ENCODE data around the gene MUTYH. TPM values are rescaled to one million over a fixed set of nuclear protein-coding genes. Genes with fewer than 3 reads are reported as not detected.

Gene MUTYH
- total RNA-seq, 3 donors from 2014 or later, result 16.8 to 26.2 (median 25.8) TPM

DNA sequence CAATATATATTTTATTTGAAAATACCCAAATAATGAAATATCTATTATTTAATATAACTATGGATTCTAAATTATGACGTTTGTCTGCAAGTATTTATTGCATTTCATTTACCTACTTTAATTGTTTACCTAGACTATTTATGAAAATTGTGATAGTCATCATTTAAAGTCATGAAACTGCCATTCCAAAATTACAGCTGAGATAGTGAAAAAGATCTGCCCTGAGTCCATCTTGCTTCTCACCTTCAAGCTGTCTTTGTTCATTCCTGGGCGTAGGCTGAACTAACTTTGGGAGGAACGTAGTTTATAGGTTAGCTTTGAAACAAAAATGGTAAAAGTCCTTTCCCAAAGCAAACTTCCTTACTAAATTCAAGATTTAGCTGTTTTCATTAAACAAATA lies 26.0 kb downstream of the MUTYH start:
- Histone ChIP-seq H3K4me3 (no peak overlapping the region), H3K27ac (no peak overlapping the region), H3K36me3 (no peaks in the 10 kb centered on the region), H3K27me3 (no peaks in the 10 kb centered on the region), H3K9me3 (no peaks in the 10 kb centered on the region), H3K4me1 (no peaks in the 10 kb centered on the region)
- intact Hi-C loops (cut with DNase I; ENCODE audit: low total_unique reads), result no loop called here
- TF ChIP-seq, protein P1, sequence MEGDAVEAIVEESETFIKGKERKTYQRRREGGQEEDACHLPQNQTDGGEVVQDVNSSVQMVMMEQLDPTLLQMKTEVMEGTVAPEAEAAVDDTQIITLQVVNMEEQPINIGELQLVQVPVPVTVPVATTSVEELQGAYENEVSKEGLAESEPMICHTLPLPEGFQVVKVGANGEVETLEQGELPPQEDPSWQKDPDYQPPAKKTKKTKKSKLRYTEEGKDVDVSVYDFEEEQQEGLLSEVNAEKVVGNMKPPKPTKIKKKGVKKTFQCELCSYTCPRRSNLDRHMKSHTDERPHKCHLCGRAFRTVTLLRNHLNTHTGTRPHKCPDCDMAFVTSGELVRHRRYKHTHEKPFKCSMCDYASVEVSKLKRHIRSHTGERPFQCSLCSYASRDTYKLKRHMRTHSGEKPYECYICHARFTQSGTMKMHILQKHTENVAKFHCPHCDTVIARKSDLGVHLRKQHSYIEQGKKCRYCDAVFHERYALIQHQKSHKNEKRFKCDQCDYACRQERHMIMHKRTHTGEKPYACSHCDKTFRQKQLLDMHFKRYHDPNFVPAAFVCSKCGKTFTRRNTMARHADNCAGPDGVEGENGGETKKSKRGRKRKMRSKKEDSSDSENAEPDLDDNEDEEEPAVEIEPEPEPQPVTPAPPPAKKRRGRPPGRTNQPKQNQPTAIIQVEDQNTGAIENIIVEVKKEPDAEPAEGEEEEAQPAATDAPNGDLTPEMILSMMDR (IDR thresholded peaks at IDR 0.05), result no peak
- no peak for TF ChIP-seq POLR2A (IDR thresholded peaks at IDR 0.05)
- no peak for TF ChIP-seq POLR2AphosphoS5 (IDR thresholded peaks at IDR 0.05)
- no peak for DNase-seq (ENCODE audit: low spot score in 2 of 2)

DNA sequence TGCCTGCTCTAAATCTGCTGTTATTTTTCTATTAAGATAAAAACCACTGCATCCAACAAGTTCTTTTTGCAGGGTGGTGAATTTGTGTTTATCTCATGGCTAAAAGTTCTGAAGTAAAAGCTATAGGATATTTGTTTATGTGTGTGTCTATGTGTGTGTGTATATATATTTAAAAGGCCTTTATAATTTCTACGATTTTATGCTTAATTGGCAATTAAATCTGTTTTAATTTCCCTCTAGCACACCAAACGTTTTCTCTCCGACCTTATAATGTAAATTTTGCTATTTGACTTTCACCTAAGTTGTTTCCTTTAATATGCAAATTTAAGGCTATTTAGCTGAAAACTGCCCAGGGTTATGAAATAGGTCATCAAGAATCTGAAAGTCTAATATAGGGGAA lies 33.3 kb downstream of the MUTYH start:
- no peak for DNase-seq (ENCODE audit: low spot score in 2 of 2)
- Histone ChIP-seq H3K27ac (no peak overlapping the region), H3K27me3 (no peaks in the 10 kb centered on the region), H3K4me1 (peaks cover 0 to 6% of the 10 kb centered on the region in 2 donors), H3K9me3 (no peaks in the 10 kb centered on the region), H3K4me3 (no peak overlapping the region), H3K36me3 (no peaks in the 10 kb centered on the region)
- TF ChIP-seq, protein P1 (IDR thresholded peaks at IDR 0.05), result no peak
- no peak for TF ChIP-seq POLR2AphosphoS5 (IDR thresholded peaks at IDR 0.05)
- no peak for TF ChIP-seq POLR2A (IDR thresholded peaks at IDR 0.05)
- intact Hi-C loops (cut with DNase I; ENCODE audit: low total_unique reads), result no loop called here

DNA sequence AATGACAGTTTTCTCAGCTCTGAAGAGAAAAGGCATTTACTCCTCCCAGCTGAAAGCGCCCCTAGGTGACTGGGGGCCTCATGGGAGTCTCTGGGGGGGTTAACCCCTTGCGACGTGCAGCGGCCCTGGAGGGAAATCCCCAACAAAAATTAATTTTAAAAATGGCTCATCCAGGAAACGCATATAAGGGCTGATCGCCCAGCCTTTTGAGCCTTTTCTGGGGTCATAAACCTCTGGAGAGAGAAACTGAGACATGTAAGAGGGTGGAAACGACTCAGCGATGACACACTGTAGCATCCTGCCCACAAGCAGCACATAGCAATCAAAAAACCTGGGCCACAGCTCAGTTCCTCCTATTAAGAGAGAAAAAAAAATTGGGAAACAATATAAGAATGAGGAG lies 33.9 kb downstream of the MUTYH start:
- TF ChIP-seq, protein P1 (IDR thresholded peaks at IDR 0.05), result no peak
- TF ChIP-seq POLR2AphosphoS5 (IDR thresholded peaks at IDR 0.05) (no peak), POLR2A (IDR thresholded peaks at IDR 0.05) (no peak)
- H3K27ac ChIP-seq, result no peak overlapping the region
- H3K4me1 ChIP-seq, result peaks cover 0 to 6% of the 10 kb centered on the region in 2 donors
- H3K36me3 ChIP-seq, result no peaks in the 10 kb centered on the region
- intact Hi-C loops (cut with DNase I; ENCODE audit: low total_unique reads), result no loop called here
- no peaks in the 10 kb centered on the region for H3K27me3 ChIP-seq
- no peaks in the 10 kb centered on the region for H3K9me3 ChIP-seq
- H3K4me3 ChIP-seq, result no peak overlapping the region
- no peak for DNase-seq (ENCODE audit: low spot score in 2 of 2)

DNA sequence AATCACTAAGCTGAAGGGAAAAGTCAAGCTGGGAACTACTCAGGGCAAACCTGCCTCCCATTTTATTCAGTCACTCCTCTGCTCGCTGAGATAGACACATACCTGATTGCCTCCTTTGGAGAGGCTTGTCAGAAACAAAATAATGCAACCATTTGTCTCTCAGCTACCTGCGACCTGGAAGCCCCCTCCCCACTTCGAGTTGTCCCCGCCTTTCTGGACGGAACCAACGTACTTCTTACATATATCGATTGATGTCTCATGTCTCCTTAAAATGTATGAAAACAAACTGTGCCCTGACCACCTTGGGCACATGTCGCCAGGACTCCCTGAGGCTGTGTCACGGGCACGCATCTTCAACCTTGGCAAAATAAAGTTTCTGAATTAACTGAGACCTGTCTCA lies 35.0 kb downstream of the MUTYH start:
- Histone ChIP-seq H3K36me3 (no peaks in the 10 kb centered on the region), H3K27ac (no peak overlapping the region), H3K27me3 (no peaks in the 10 kb centered on the region), H3K4me3 (no peak overlapping the region), H3K4me1 (peaks cover 0 to 6% of the 10 kb centered on the region in 2 donors), H3K9me3 (no peaks in the 10 kb centered on the region)
- TF ChIP-seq POLR2A (IDR thresholded peaks at IDR 0.05), result no peak
- TF ChIP-seq, protein P1 (IDR thresholded peaks at IDR 0.05), result no peak
- TF ChIP-seq POLR2AphosphoS5 (IDR thresholded peaks at IDR 0.05), result no peak
- DNase-seq (ENCODE audit: low spot score in 2 of 2), result no peak
- intact Hi-C loops (cut with DNase I; ENCODE audit: low total_unique reads), result no loop called here

DNA sequence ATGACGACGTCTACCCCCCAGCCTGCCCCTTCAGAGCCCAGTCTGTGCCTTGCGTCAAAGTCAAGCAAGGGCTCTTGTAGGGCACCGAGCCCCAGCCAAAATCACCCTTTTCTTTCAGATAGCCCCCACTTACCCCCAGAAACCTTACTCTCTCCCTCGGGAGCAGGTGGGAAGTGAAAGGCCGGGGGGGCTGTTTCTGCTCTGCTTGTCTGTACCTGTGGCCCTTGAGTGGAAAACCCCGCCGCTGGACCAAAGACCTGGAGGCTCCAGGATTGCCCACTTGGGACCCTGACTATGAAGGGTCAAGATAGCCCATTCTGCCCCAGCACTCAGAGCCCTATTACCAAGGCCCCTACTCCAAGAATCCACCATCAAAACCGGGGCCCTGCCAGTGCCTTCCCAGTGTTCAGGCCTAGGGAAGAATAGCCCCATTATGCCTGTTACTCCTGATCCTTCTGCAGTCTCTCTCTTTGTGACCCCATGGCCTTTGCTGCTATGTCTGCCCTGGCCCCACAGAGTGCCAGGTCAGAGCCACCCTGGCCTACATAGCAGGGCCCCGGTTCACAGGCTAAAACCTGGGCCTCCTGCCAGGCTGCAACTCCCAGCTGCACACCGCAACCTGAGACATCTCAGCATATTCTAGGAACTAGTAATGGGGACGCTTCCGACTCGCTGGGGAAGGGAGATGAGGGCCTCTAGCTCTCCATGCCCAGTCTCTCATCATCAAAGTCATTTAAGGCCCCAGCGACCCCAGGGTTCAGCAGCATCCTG lies 35.7 kb downstream of the MUTYH start:
- peaks cover 0 to 6% of the 10 kb centered on the region in 2 donors for H3K4me1 ChIP-seq
- TF ChIP-seq POLR2AphosphoS5 (IDR thresholded peaks at IDR 0.05), result no peak
- TF ChIP-seq, protein P1 (IDR thresholded peaks at IDR 0.05), result no peak
- TF ChIP-seq POLR2A (IDR thresholded peaks at IDR 0.05), result no peak
- H3K27me3 ChIP-seq, result no peaks in the 10 kb centered on the region
- no peaks in the 10 kb centered on the region for H3K36me3 ChIP-seq
- H3K4me3 ChIP-seq, result peak overlapping the region; percentile 62 to 86 (median 67)
- peak overlapping the region; percentile 91 to 96 for H3K27ac ChIP-seq
- DNase-seq (ENCODE audit: low spot score in 2 of 2), result no peak
- intact Hi-C loops (cut with DNase I; ENCODE audit: low total_unique reads), result loop anchor here (5.0 kb wide), 1 partner anchor 292 kb away; the partner anchor contains the start of genes HECTD3 and UROD
- no peaks in the 10 kb centered on the region for H3K9me3 ChIP-seq
